ENCODE data around the gene CR1.
"Not testable (repeated sequence)": the region's sequence is repeated elsewhere in the genome, so short reads cannot be mapped to it uniquely, and the experiment has no call there.

Gene CR1

GRCh38 chr1:207589506-207589905 is 93.5 kb downstream of the CR1 start:
- not testable (repeated sequence) for DNase-seq (ENCODE audit: low spot score)

GRCh38 chr1:207591205-207591604 is 95.2 kb downstream of the CR1 start:
- DNase-seq (ENCODE audit: low spot score): peak; percentile 58

- DNase-seq (ENCODE audit: low spot score): not testable (repeated sequence)
Measured at GRCh38 chr1:207594095-207594494, 98.1 kb downstream of the CR1 start.

- DNase-seq (ENCODE audit: low spot score): no peak
Measured at GRCh38 chr1:207603777-207604176, 107.8 kb downstream of the CR1 start.

GRCh38 chr1:207605444-207606361 is 109.7 kb downstream of the CR1 start:
- no peak for DNase-seq (ENCODE audit: low spot score)

- no peak for DNase-seq (ENCODE audit: low spot score)
Measured at GRCh38 chr1:207606362-207606755, 110.4 kb downstream of the CR1 start.

GRCh38 chr1:207612762-207613161 is 116.8 kb downstream of the CR1 start:
- DNase-seq (ENCODE audit: low spot score): no peak

- peak; percentile 58 for DNase-seq (ENCODE audit: low spot score)
Measured at GRCh38 chr1:207619871-207620542, 124.0 kb downstream of the CR1 start.

GRCh38 chr1:207620543-207620893 is 124.6 kb downstream of the CR1 start:
- no peak for DNase-seq (ENCODE audit: low spot score)

GRCh38 chr1:207625504-207626071 is 129.6 kb downstream of the CR1 start:
- DNase-seq (ENCODE audit: low spot score): not testable (repeated sequence)

- DNase-seq (ENCODE audit: low spot score): no peak
Measured at GRCh38 chr1:207626972-207627337, 131.0 kb downstream of the CR1 start.

GRCh38 chr1:207627496-207627895 is 131.5 kb downstream of the CR1 start:
- DNase-seq (ENCODE audit: low spot score): no peak

- no peak for DNase-seq (ENCODE audit: low spot score)
Measured at GRCh38 chr1:207628776-207629175, 132.8 kb downstream of the CR1 start.

GRCh38 chr1:207631137-207631536 is 135.2 kb downstream of the CR1 start:
- DNase-seq (ENCODE audit: low spot score): no peak

GRCh38 chr1:207633226-207633625 is 137.3 kb downstream of the CR1 start:
- DNase-seq (ENCODE audit: low spot score): no peak

GRCh38 chr1:207633699-207634289 is 137.8 kb downstream of the CR1 start:
- DNase-seq (ENCODE audit: low spot score): not testable (repeated sequence)

GRCh38 chr1:207634293-207634692 is 138.3 kb downstream of the CR1 start:
- DNase-seq (ENCODE audit: low spot score): not testable (repeated sequence)

- DNase-seq (ENCODE audit: low spot score): not testable (repeated sequence)
Measured at GRCh38 chr1:207635569-207636186, 139.7 kb downstream of the CR1 start.

GRCh38 chr1:207638487-207639145 is 142.7 kb downstream of the CR1 start:
- peak; percentile 59 for DNase-seq (ENCODE audit: low spot score)

GRCh38 chr1:207639362-207639761 is 143.4 kb downstream of the CR1 start:
- DNase-seq (ENCODE audit: low spot score): not testable (repeated sequence)

- DNase-seq (ENCODE audit: low spot score): no peak
Measured at GRCh38 chr1:207644166-207644851, 148.4 kb downstream of the CR1 start.

Measured in globus pallidus (tissue), 1 donor.